Measurements from ENCODE around the gene NUDT16L1.

GRCh38 chr16:4713663-4714501 lies 20.5 kb downstream of the NUDT16L1 start:
- TF ChIP-seq, protein P1, sequence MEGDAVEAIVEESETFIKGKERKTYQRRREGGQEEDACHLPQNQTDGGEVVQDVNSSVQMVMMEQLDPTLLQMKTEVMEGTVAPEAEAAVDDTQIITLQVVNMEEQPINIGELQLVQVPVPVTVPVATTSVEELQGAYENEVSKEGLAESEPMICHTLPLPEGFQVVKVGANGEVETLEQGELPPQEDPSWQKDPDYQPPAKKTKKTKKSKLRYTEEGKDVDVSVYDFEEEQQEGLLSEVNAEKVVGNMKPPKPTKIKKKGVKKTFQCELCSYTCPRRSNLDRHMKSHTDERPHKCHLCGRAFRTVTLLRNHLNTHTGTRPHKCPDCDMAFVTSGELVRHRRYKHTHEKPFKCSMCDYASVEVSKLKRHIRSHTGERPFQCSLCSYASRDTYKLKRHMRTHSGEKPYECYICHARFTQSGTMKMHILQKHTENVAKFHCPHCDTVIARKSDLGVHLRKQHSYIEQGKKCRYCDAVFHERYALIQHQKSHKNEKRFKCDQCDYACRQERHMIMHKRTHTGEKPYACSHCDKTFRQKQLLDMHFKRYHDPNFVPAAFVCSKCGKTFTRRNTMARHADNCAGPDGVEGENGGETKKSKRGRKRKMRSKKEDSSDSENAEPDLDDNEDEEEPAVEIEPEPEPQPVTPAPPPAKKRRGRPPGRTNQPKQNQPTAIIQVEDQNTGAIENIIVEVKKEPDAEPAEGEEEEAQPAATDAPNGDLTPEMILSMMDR (IDR thresholded peaks at IDR 0.05 in 4 of 5, conservative IDR thresholded peaks at IDR 0.05 in 1 of 5): no peak
- TF ChIP-seq POLR2A (IDR thresholded peaks at IDR 0.05): no peak
